Naive thymus-derived CD4-positive, alpha-beta T cell (primary cell): ENCODE data around the gene ACER2. TPM values are rescaled to one million over a fixed set of nuclear protein-coding genes. Genes with fewer than 3 reads are reported as not detected.

Source experiments
- ATAC-seq: fragments of 150-1000 bp; cut with Tn5 transposase; 2 replicates; pipeline ENCODE4 v1.10.0; 2021; ENCODE audit warnings: mild to moderate bottlenecking, moderate library complexity
- CTCF ChIA-PET: fragments of 350-600 bp; sonication (Branson Sonifier 250); formaldehyde crosslinking; loops from one replicate; lab custom pipeline; 2021; ENCODE audit warnings: antibody characterized with exemption; lab: Charles Lee
- POLR2A ChIA-PET: fragments of 350-600 bp; sonication (Branson Sonifier 250); formaldehyde crosslinking; loops from one replicate; lab custom pipeline; 2021; ENCODE audit warnings: antibody characterized with exemption, inconsistent platforms; lab: Charles Lee
- DNase-seq, 9 donors: peaks; one replicate each; pipeline versions ENCODE4 v3.0.0 to v3.0.0-alpha.2; 2020 to 2022; ENCODE audit warnings: mixed read lengths in 1 of 9
- H3K27ac ChIP-seq: one replicate; pipeline ENCODE4 v1.7.0; 2013; ENCODE audit warnings: mild to moderate bottlenecking, low read depth, low read length, moderate library complexity
- H3K27me3 ChIP-seq, 2 donors: one replicate each; pipeline ENCODE4 v1.7.0; 2013; ENCODE audit warnings: low read length in 2 of 2, mild to moderate bottlenecking in 2 of 2, moderate library complexity in 2 of 2; ENCODE audit not compliant: control insufficient read depth in 2 of 2, insufficient read depth in 2 of 2
- H3K36me3 ChIP-seq, 3 experiments: 1 replicate in 2 of 3; 2 replicates in 1 of 3; pipeline ENCODE4 v1.7.0; 2013; ENCODE audit warnings: low read length in 3 of 3, mild to moderate bottlenecking in 3 of 3, moderate library complexity in 1 of 3; ENCODE audit not compliant: insufficient read depth in 3 of 3, control insufficient read depth in 2 of 3
- H3K4me1 ChIP-seq, 2 donors: one replicate each; pipeline ENCODE4 v1.7.0; 2013; ENCODE audit warnings: low read length in 2 of 2, mild to moderate bottlenecking in 2 of 2, moderate library complexity in 1 of 2; ENCODE audit not compliant: control insufficient read depth in 2 of 2, insufficient read depth in 2 of 2
- H3K4me3 ChIP-seq: 2 replicates; pipeline ENCODE4 v1.7.0; 2013; ENCODE audit warnings: mild to moderate bottlenecking, low read length
- H3K9me3 ChIP-seq, 3 experiments: 1 replicate in 2 of 3; 2 replicates in 1 of 3; pipeline ENCODE4 v1.7.0; 2013; ENCODE audit warnings: low read length in 3 of 3; ENCODE audit not compliant: control insufficient read depth in 2 of 3
- H3K27ac Mint-ChIP-seq, 9 donors: one replicate each; pipeline ENCODE4 v1.8.0; 2020 to 2022; ENCODE audit warnings: mixed read lengths in 9 of 9, mild to moderate bottlenecking in 8 of 9, moderate library complexity in 5 of 9, inconsistent platforms in 2 of 9
- H3K27me3 Mint-ChIP-seq, 5 donors: one replicate each; pipeline ENCODE4 v1.8.0; 2021 to 2022; ENCODE audit warnings: mixed read lengths in 5 of 5, mild to moderate bottlenecking in 1 of 5
- H3K36me3 Mint-ChIP-seq, 5 donors: one replicate each; pipeline ENCODE4 v1.8.0; 2020 to 2022; ENCODE audit warnings: mixed read lengths in 5 of 5, mild to moderate bottlenecking in 3 of 5, inconsistent platforms in 1 of 5
- H3K4me1 Mint-ChIP-seq, 7 donors: one replicate each; pipeline ENCODE4 v1.8.0; 2020 to 2022; ENCODE audit warnings: mixed read lengths in 7 of 7, mild to moderate bottlenecking in 3 of 7, inconsistent platforms in 1 of 7
- H3K4me3 Mint-ChIP-seq, 10 donors: one replicate each; pipeline ENCODE4 v1.8.0; 2020 to 2022; ENCODE audit warnings: mild to moderate bottlenecking in 10 of 10, mixed read lengths in 10 of 10, moderate library complexity in 6 of 10, inconsistent platforms in 2 of 10
- H3K9me3 Mint-ChIP-seq, 11 donors: one replicate each; pipeline ENCODE4 v1.8.0; 2020 to 2022; ENCODE audit warnings: mixed read lengths in 11 of 11, mild to moderate bottlenecking in 4 of 11, inconsistent platforms in 1 of 11, moderate library complexity in 1 of 11
- intact Hi-C, 2 donors: fragments of 100-400 bp; cut with micrococcal nuclease; formaldehyde crosslinking; loops; one replicate each; pipeline ENCODE4 v1.15.1; 2023
- polyA plus RNA-seq, 2 donors: library from polyadenylated mRNA; unstranded; fragments of 300-500 nt; fragmentation: Illumina TruSeq; gene quantifications; one replicate each; pipeline ENCODE4 v1.2.3, GENCODE V29; 2021
- total RNA-seq, 6 experiments: library from RNA in 5 of 6; stranded (reverse) in 5 of 6; gene quantifications; 1 replicate in 5 of 6; 2 replicates in 1 of 6; pipeline ENCODE4 v1.2.3 and lab custom pipeline; 2021 to 2026

ACER2 gene
- total and polyA plus RNA-seq, 7 experiments from 2014 or later: 0.31 to 5.7 (median 2.5) TPM

DNA sequence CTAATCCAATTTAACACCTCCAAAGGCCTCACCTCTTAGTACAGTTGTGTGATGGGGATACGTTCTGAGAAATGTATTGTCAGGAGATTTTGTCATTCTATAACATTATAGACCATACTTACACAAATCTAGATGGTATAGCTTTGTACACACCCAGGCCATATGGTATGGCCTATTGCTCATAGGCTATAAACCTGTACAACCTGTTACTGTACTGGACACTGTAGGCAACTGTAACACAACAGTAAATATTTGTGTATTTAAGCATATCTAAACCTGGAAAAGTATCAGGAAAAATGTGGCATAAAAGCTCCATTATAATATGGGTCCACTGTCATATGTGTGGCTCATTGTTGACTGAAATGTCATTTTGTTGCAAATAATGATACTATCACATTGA is 12.1 kb downstream of the ACER2 start:
- H3K36me3 Mint-ChIP-seq: peaks cover 4 to 43% (median 14%) of the 10 kb centered on the region in 5 donors

DNA sequence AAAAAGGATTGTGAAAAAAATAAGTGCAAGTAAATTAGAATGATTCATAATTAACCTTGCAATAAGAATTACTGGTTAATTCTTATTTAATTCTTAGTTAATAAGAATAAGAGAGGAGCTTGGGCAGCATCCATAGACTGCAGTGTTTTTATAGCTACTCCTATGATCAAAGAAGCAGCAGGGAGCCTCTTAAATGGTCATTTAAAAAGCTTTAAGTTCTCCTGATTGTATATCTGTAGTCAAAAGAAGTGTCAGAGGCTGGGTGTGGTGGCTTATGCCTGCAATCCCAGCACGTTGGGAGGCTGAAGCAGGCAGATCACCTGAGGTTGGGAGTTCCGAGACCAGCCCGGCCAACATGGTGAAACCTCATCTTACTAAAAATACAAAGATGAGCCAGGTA is 14.4 kb downstream of the ACER2 start:
- CTCF ChIA-PET: no interaction called here
- H3K27me3 ChIP-seq: no peaks in the 10 kb centered on the region
- peaks cover 0 to 5% (median 0%) of the 10 kb centered on the region in 11 donors for H3K9me3 Mint-ChIP-seq
- H3K27ac ChIP-seq: no peak overlapping the region
- H3K9me3 ChIP-seq: no peaks in the 10 kb centered on the region
- H3K36me3 Mint-ChIP-seq: peaks cover 0 to 39% (median 9%) of the 10 kb centered on the region in 5 donors
- peak overlapping the region in 2 of 9 donors; percentile 12 to 61 for H3K27ac Mint-ChIP-seq
- no peaks in the 10 kb centered on the region for H3K4me1 ChIP-seq
- H3K27me3 Mint-ChIP-seq: no peaks in the 10 kb centered on the region
- no peak overlapping the region for H3K4me3 ChIP-seq
- no peak overlapping the region for H3K4me3 Mint-ChIP-seq
- POLR2A ChIA-PET: interaction anchor here (1.3 kb wide), 1 partner anchor 42 kb away, joined by 4 read pairs; no protein-coding TSS in a partner anchor
- intact Hi-C loops: no loop called here
- no peaks in the 10 kb centered on the region for H3K36me3 ChIP-seq
- H3K4me1 Mint-ChIP-seq: peaks cover 0 to 3% (median 0%) of the 10 kb centered on the region in 7 donors
- DNase-seq (no peak), ATAC-seq (no peak)

More for the DNA sequence above, 12.1 kb downstream of the ACER2 start:
- DNase-seq: no peak
- CTCF ChIA-PET: interaction anchor here (1.5 kb wide), 1 partner anchor 36 kb away, joined by 4 read pairs; no protein-coding TSS in a partner anchor
- Mint-ChIP-seq H3K27ac (no peak overlapping the region), H3K4me3 (no peak overlapping the region), H3K4me1 (peaks cover 0 to 3% (median 0%) of the 10 kb centered on the region in 7 donors), H3K9me3 (peaks cover 0 to 9% (median 2%) of the 10 kb centered on the region in 11 donors), H3K27me3 (no peaks in the 10 kb centered on the region)
- ATAC-seq: no peak
- intact Hi-C loops: no loop called here
- Histone ChIP-seq H3K4me3 (no peak overlapping the region), H3K27ac (no peak overlapping the region), H3K36me3 (no peaks in the 10 kb centered on the region), H3K9me3 (no peaks in the 10 kb centered on the region), H3K27me3 (no peaks in the 10 kb centered on the region), H3K4me1 (no peaks in the 10 kb centered on the region)
- POLR2A ChIA-PET: no interaction called here

DNA sequence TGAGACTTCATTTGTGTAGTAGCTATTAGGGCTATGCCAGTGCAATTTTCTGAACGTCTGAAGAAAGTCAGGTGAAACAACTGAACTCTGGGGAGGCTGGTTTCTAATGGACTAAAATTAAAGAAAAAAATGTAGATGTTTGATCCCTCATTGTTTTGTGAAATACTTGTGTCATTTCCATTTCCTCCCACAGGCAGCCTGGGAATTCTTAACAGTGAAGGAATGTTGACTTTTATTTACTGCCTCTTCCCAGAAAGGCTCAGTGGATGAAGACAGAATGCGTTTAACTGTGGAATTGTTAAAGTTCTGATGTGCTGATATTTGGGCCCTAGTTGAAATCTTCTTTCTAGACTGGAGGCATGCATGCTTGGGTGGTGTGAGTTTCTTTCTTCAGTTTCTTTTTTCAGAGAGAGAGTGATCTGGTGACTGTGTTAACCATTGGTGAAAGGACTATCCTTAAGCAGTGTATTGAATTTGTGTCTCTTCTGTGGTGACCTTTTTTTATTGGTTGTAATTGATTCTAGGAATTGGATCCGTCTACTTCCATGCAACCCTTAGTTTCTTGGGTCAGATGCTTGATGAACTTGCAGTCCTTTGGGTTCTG is 15.5 kb downstream of the ACER2 start:
- no peaks in the 10 kb centered on the region for H3K36me3 ChIP-seq
- H3K4me3 ChIP-seq: no peak overlapping the region
- H3K9me3 ChIP-seq: no peaks in the 10 kb centered on the region
- Mint-ChIP-seq H3K4me3 (no peak overlapping the region), H3K27ac (peak overlapping the region in 1 of 9 donors; percentile 57), H3K36me3 (peaks cover 0 to 38% (median 9%) of the 10 kb centered on the region in 5 donors), H3K9me3 (peaks cover 0 to 1% (median 0%) of the 10 kb centered on the region in 11 donors), H3K4me1 (no peaks in the 10 kb centered on the region), H3K27me3 (no peaks in the 10 kb centered on the region)
- POLR2A ChIA-PET: interaction anchor here (0.5 kb wide), 1 partner anchor 153 kb away, joined by 3 read pairs; no protein-coding TSS in a partner anchor
- CTCF ChIA-PET: no interaction called here
- H3K27me3 ChIP-seq: no peaks in the 10 kb centered on the region
- DNase-seq (no peak), ATAC-seq (no peak)
- no peaks in the 10 kb centered on the region for H3K4me1 ChIP-seq
- intact Hi-C loops: no loop called here
- H3K27ac ChIP-seq: no peak overlapping the region

DNA sequence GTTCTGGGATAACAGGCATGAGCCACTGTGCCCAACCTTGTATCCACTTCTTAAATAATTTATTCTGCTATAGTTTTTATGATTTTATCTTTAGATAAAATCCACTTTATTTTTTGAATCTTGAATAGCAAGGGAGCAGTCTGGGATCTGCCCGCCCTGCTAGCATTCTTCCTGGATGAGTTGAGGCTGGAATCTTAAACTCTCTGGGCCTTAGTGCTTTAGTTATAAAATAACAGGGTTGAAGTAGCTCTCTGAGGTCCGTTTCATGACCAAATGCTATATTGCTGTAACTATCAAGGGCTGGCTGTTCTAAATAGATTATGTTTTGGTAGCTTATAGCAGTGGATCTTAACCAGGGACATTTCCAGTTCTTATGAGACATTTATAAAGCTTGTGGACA is 20.8 kb downstream of the ACER2 start:
- intact Hi-C loops: no loop called here
- H3K9me3 ChIP-seq: no peaks in the 10 kb centered on the region
- H3K36me3 Mint-ChIP-seq: peaks cover 0 to 35% (median 20%) of the 10 kb centered on the region in 5 donors
- H3K27me3 ChIP-seq: no peaks in the 10 kb centered on the region
- H3K27me3 Mint-ChIP-seq: no peaks in the 10 kb centered on the region
- H3K4me3 ChIP-seq: no peak overlapping the region
- no peak overlapping the region for H3K27ac Mint-ChIP-seq
- no peak for ATAC-seq
- ChIA-PET CTCF (no interaction called here), POLR2A (no interaction called here)
- no peak overlapping the region for H3K4me3 Mint-ChIP-seq
- H3K4me1 Mint-ChIP-seq: peaks cover 0 to 2% (median 0%) of the 10 kb centered on the region in 7 donors
- H3K27ac ChIP-seq: no peak overlapping the region
- no peaks in the 10 kb centered on the region for H3K4me1 ChIP-seq
- H3K36me3 ChIP-seq: no peaks in the 10 kb centered on the region
- DNase-seq: no peak
- no peaks in the 10 kb centered on the region for H3K9me3 Mint-ChIP-seq

DNA sequence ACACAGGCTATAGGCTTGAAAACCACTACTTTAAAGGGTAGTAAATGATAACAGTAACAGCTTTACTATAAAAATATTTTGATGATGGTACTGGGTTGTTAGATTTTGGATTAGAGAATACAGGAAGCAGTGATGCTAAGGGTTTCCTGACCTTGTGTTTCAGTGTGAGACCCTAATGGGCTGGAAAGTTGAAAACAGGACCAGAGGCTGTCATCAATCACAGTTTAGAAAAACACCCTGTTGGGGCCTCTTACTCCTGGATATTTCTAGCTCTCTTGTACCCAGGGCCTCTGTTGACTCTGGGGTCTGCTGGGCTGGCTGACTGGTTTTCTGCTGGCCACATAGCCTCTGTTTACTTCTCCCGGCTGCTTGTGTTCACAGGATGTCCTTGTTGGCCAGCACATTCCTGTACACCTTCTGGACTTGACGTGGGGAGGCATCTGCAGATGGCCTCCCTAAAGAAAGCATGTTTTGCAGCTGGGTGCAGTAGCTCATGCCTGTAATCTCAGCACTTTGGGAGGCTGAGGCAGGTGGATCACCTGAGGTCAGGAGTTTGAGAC is 21.5 kb downstream of the ACER2 start:
- Mint-ChIP-seq H3K27ac (no peak overlapping the region), H3K4me3 (no peak overlapping the region), H3K36me3 (peaks cover 0 to 36% (median 27%) of the 10 kb centered on the region in 5 donors), H3K27me3 (no peaks in the 10 kb centered on the region), H3K4me1 (peaks cover 0 to 2% (median 0%) of the 10 kb centered on the region in 7 donors), H3K9me3 (peaks cover 0 to 2% (median 0%) of the 10 kb centered on the region in 11 donors)
- no peaks in the 10 kb centered on the region for H3K4me1 ChIP-seq
- DNase-seq (no peak), ATAC-seq (no peak)
- no peaks in the 10 kb centered on the region for H3K36me3 ChIP-seq
- H3K27ac ChIP-seq: no peak overlapping the region
- no peaks in the 10 kb centered on the region for H3K9me3 ChIP-seq
- ChIA-PET POLR2A (no interaction called here), CTCF (no interaction called here)
- intact Hi-C loops: no loop called here
- H3K4me3 ChIP-seq: no peak overlapping the region
- H3K27me3 ChIP-seq: no peaks in the 10 kb centered on the region

DNA sequence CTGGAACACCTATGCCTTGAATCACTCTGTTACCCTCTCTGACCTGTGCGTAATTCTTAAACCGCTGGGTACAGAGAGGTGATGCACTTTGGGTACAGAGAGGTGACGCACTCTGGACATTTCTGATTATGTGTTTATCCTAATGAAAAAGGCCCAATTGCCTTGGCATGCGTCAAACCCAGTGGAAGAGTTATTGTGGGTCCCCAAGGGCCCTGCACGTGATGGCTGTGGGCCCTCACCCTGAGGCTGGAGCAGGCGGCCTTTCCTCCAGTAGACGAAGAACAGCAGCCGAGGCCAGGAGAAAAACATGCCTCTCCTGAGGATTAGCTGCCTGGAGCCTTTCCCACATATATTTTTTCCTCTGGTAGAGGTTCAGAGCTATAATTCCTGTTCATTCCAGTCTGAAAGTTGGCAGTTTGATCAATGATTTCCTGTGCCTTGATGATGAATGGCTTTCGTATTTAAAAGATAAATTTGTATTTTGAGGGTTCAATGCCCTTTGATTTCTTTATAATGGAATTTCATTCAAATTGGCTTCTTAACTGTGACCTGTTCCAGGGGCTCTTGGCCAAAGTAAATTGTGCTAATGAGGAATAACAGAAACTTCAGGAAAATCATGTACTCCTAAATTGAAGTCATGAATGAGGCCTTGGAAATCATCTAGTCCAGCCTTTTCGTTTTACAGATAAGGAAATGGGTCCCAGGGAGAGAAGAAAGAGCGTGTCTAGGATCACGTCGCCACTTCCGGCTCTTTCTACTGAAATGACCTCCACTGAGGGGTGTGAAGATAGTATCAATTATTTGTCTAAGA is 22.8 kb downstream of the ACER2 start:
- H3K27me3 Mint-ChIP-seq: no peaks in the 10 kb centered on the region
- H3K4me3 ChIP-seq: no peak overlapping the region
- POLR2A ChIA-PET: no interaction called here
- H3K27me3 ChIP-seq: no peaks in the 10 kb centered on the region
- intact Hi-C loops: no loop called here
- no peaks in the 10 kb centered on the region for H3K36me3 ChIP-seq
- ATAC-seq (no peak), DNase-seq (no peak)
- H3K27ac ChIP-seq: no peak overlapping the region
- no peaks in the 10 kb centered on the region for H3K9me3 ChIP-seq
- peaks cover 0 to 33% (median 22%) of the 10 kb centered on the region in 5 donors for H3K36me3 Mint-ChIP-seq
- H3K4me3 Mint-ChIP-seq: no peak overlapping the region
- CTCF ChIA-PET: no interaction called here
- no peaks in the 10 kb centered on the region for H3K4me1 ChIP-seq
- peaks cover 0 to 2% (median 0%) of the 10 kb centered on the region in 7 donors for H3K4me1 Mint-ChIP-seq
- H3K27ac Mint-ChIP-seq: no peak overlapping the region
- H3K9me3 Mint-ChIP-seq: peaks cover 0 to 2% (median 0%) of the 10 kb centered on the region in 11 donors
